ENCODE measurements around the gene APAF1.

GRCh38 chr12:98737322-98737712 lies 92.2 kb downstream of the APAF1 start:
- TF ChIP-seq MYBL2 (CRISPR knock-in tag; IDR thresholded peaks at IDR 0.05) (no peak), CTCF (IDR thresholded peaks at IDR 0.05) (no peak), ELF4 (CRISPR knock-in tag; IDR thresholded peaks at IDR 0.05; ENCODE audit: low read depth) (no peak), ATF1 (CRISPR knock-in tag; IDR thresholded peaks at IDR 0.05) (no peak), GRHL2 (CRISPR knock-in tag; IDR thresholded peaks at IDR 0.05; ENCODE audit: insufficient replicate concordance, severe bottlenecking) (no peak), USF1 (CRISPR knock-in tag; IDR thresholded peaks at IDR 0.05) (no peak), ZNF425 (CRISPR knock-in tag; conservative IDR thresholded peaks at IDR 0.05) (no peak), ARID4B (CRISPR knock-in tag; IDR thresholded peaks at IDR 0.05; ENCODE audit: borderline replicate concordance) (no peak), CREB1 (CRISPR knock-in tag; IDR thresholded peaks at IDR 0.05) (no peak), JUN (CRISPR knock-in tag; IDR thresholded peaks at IDR 0.05) (no peak), NFYB (CRISPR knock-in tag; conservative IDR thresholded peaks at IDR 0.05; ENCODE audit: low read depth) (no peak), MAX (CRISPR knock-in tag; IDR thresholded peaks at IDR 0.05) (no peak)
